IMR-90 (cell line): Measurements from ENCODE around the gene CCDC177. TPM values are rescaled to one million over a fixed set of nuclear protein-coding genes. Genes with fewer than 3 reads are reported as not detected.

Experiments used
- ATAC-seq: fragments of 200-7000 bp; cut with Tn5 transposase; 2 replicates; pipeline ENCODE4 v1.9.1; 2020; ENCODE audit warnings: low read depth, mild to moderate bottlenecking, moderate library complexity
- BruUV-seq: library from RNA; stranded (reverse); fragments of 400-500 nt; replicated peaks from 2 replicates; lab custom pipeline; 2021; lab: Mats Ljungman, UMichigan
- CTCF ChIA-PET: fragments of 300-600 bp; formaldehyde crosslinking; extraction: SDS; loops from one replicate; lab custom pipeline; 2021; ENCODE audit warnings: antibody characterized with exemption; lab: Yijun Ruan, JAX
- POLR2A ChIA-PET: fragments of 300-600 bp; sonication (Branson Sonifier 250); formaldehyde crosslinking; loops from one replicate; lab custom pipeline; 2022; ENCODE audit warnings: antibody characterized with exemption; ENCODE audit not compliant: unreplicated experiment; lab: Charles Lee
- DNase-seq: peaks from one replicate; pipeline ENCODE4 v3.0.0; 2013
- H2AFZ ChIP-seq: replicated peaks from 2 replicates; pipeline ENCODE3; 2013; ENCODE audit warnings: low read length, mild to moderate bottlenecking; ENCODE audit not compliant: poor library complexity
- H2AK5ac ChIP-seq: 2 replicates; pipeline ENCODE4 v1.6.1; 2013; ENCODE audit warnings: low read depth, low read length, inconsistent platforms
- H2AK9ac ChIP-seq: replicated peaks from 2 replicates; pipeline ENCODE3; 2013; ENCODE audit warnings: mild to moderate bottlenecking, low read depth, low read length, moderate library complexity; ENCODE audit not compliant: poor library complexity
- H2BK120ac ChIP-seq: 2 replicates; pipeline ENCODE4 v1.6.1; 2013; ENCODE audit warnings: low read depth, low read length, inconsistent platforms
- H2BK15ac ChIP-seq: 3 replicates; pipeline ENCODE4 v1.6.1; 2013; ENCODE audit warnings: low read depth, low read length, inconsistent platforms
- H2BK20ac ChIP-seq: 2 replicates; pipeline ENCODE4 v1.6.1; 2013; ENCODE audit warnings: low read depth, mild to moderate bottlenecking, inconsistent platforms, low read length, moderate library complexity
- H2BK5ac ChIP-seq: 2 replicates; pipeline ENCODE4 v1.6.1; 2013; ENCODE audit warnings: mild to moderate bottlenecking, low read depth, low read length, inconsistent platforms; ENCODE audit not compliant: poor library complexity, severe bottlenecking
- H3K14ac ChIP-seq: replicated peaks from 2 replicates; pipeline ENCODE4 v1.6.1; 2013; ENCODE audit warnings: low read depth, low read length, inconsistent platforms
- H3K18ac ChIP-seq: 2 replicates; pipeline ENCODE4 v1.6.1; 2013; ENCODE audit warnings: low read depth, low read length, control low read depth
- H3K23ac ChIP-seq: 2 replicates; pipeline ENCODE4 v1.6.1; 2013; ENCODE audit warnings: low read depth, low read length, inconsistent platforms
- H3K27ac ChIP-seq: 2 replicates; pipeline ENCODE4 v1.5.1; 2013; ENCODE audit warnings: mild to moderate bottlenecking, control low read depth, low read length; ENCODE audit not compliant: insufficient read depth
- H3K27me3 ChIP-seq: 2 replicates; pipeline ENCODE4 v1.6.1; 2013; ENCODE audit warnings: low read length; ENCODE audit not compliant: control insufficient read depth, insufficient read depth
- H3K36me3 ChIP-seq: 2 replicates; pipeline ENCODE4 v1.6.1; 2013; ENCODE audit warnings: low read length, mixed read lengths; ENCODE audit not compliant: control insufficient read depth, insufficient read depth
- H3K4ac ChIP-seq: 2 replicates; pipeline ENCODE4 v1.6.1; 2013; ENCODE audit warnings: low read depth, low read length, inconsistent platforms
- H3K4me1 ChIP-seq: 2 replicates; pipeline ENCODE4 v1.6.1; 2013; ENCODE audit warnings: low read length, mixed read lengths; ENCODE audit not compliant: control insufficient read depth, insufficient read depth
- H3K4me2 ChIP-seq: 2 replicates; pipeline ENCODE4 v1.6.1; 2013; ENCODE audit warnings: low read depth, mild to moderate bottlenecking, control low read depth, low read length, moderate library complexity
- H3K4me3 ChIP-seq: 2 replicates; pipeline ENCODE4 v1.5.1; 2013; ENCODE audit warnings: low read depth, mild to moderate bottlenecking, control low read depth, low read length, moderate library complexity; ENCODE audit not compliant: insufficient read depth
- H3K56ac ChIP-seq: 2 replicates; pipeline ENCODE4 v1.6.1; 2013; ENCODE audit warnings: low read length, inconsistent platforms; ENCODE audit not compliant: insufficient read depth; ENCODE audit errors: extremely low read depth
- H3K79me1 ChIP-seq, 2 experiments: 2 replicates each; pipeline ENCODE4 v1.6.1; 2013; ENCODE audit warnings: low read length in 2 of 2, inconsistent platforms in 1 of 2, low read depth in 1 of 2
- H3K9ac ChIP-seq: 2 replicates; pipeline ENCODE4 v1.6.1; 2013; ENCODE audit warnings: low read depth, low read length, control low read depth
- H3K9me1 ChIP-seq: 2 replicates; pipeline ENCODE4 v1.6.1; 2013; ENCODE audit warnings: low read length, inconsistent platforms; ENCODE audit not compliant: insufficient read depth
- H3K9me3 ChIP-seq: 2 replicates; pipeline ENCODE4 v1.6.1; 2013; ENCODE audit warnings: low read length; ENCODE audit not compliant: control insufficient read depth, insufficient read depth
- H4K20me1 ChIP-seq: 2 replicates; pipeline ENCODE4 v1.6.1; 2013; ENCODE audit warnings: low read length, inconsistent platforms; ENCODE audit not compliant: insufficient read depth
- H4K5ac ChIP-seq: 2 replicates; pipeline ENCODE4 v1.6.1; 2013; ENCODE audit warnings: mild to moderate bottlenecking, low read depth, low read length, control low read depth
- H4K8ac ChIP-seq, 2 experiments: 2 replicates each; pipeline ENCODE4 v1.6.1; 2013; ENCODE audit warnings: low read depth in 2 of 2, low read length in 2 of 2, control low read depth in 1 of 2, inconsistent platforms in 1 of 2
- H4K91ac ChIP-seq: 2 replicates; pipeline ENCODE4 v1.6.1; 2013; ENCODE audit warnings: low read depth, low read length, inconsistent platforms; ENCODE audit not compliant: insufficient read depth
- BHLHE40 ChIP-seq: fragments of 150-350 bp; IDR thresholded peaks from 2 replicates; pipeline ENCODE4 v1.6.1; 2016; ENCODE audit warnings: mild to moderate bottlenecking, low read depth, low read length
- CEBPB ChIP-seq: IDR thresholded peaks from 2 replicates; pipeline ENCODE4 v1.6.1; 2012; ENCODE audit warnings: low read depth, low read length, improper control_type of control experiment
- CHD1 ChIP-seq: IDR thresholded peaks from 2 replicates; pipeline ENCODE4 v1.6.1; 2012; ENCODE audit warnings: low read depth, low read length, improper control_type of control experiment
- CTCF ChIP-seq: conservative IDR thresholded peaks from 2 replicates; pipeline ENCODE4 v1.5.1; 2012; ENCODE audit warnings: mild to moderate bottlenecking, low read depth, low read length, improper control_type of control experiment
- ELK1 ChIP-seq: fragments of 150-350 bp; IDR thresholded peaks from 2 replicates; pipeline ENCODE4 v1.6.1; 2016; ENCODE audit warnings: low read depth, mild to moderate bottlenecking, low read length, moderate library complexity, borderline replicate concordance
- FOS ChIP-seq: fragments of 150-350 bp; IDR thresholded peaks from 2 replicates; pipeline ENCODE4 v1.6.1; 2016; ENCODE audit warnings: low read depth, low read length
- MAFK ChIP-seq: IDR thresholded peaks from 2 replicates; pipeline ENCODE4 v1.6.1; 2012; ENCODE audit warnings: low read depth, low read length, improper control_type of control experiment
- MAZ ChIP-seq: IDR thresholded peaks from 2 replicates; pipeline ENCODE4 v1.6.1; 2012; ENCODE audit warnings: low read depth, mild to moderate bottlenecking, low read length, improper control_type of control experiment, moderate library complexity, borderline replicate concordance
- MXI1 ChIP-seq: IDR thresholded peaks from 2 replicates; pipeline ENCODE4 v1.6.1; 2012; ENCODE audit warnings: low read depth, mild to moderate bottlenecking, low read length, moderate library complexity, borderline replicate concordance
- NFE2L2 ChIP-seq: fragments of 150-350 bp; IDR thresholded peaks from 2 replicates; pipeline ENCODE4 v1.6.1; 2016; ENCODE audit warnings: low read depth, mild to moderate bottlenecking, low read length
- POLR2A ChIP-seq: IDR thresholded peaks from 2 replicates; pipeline ENCODE4 v1.6.1; 2012; ENCODE audit warnings: mild to moderate bottlenecking, low read depth, low read length
- RAD21 ChIP-seq: IDR thresholded peaks from 2 replicates; pipeline ENCODE4 v1.6.1; 2012; ENCODE audit warnings: low read length, improper control_type of control experiment
- RCOR1 ChIP-seq: IDR thresholded peaks from 2 replicates; pipeline ENCODE4 v1.6.1; 2012; ENCODE audit warnings: mild to moderate bottlenecking, low read length, improper control_type of control experiment; ENCODE audit not compliant: insufficient replicate concordance
- RFX5 ChIP-seq: IDR thresholded peaks from 2 replicates; pipeline ENCODE4 v1.8.0; 2012; ENCODE audit warnings: low read depth, mild to moderate bottlenecking, low read length, moderate library complexity
- SMC3 ChIP-seq: fragments of 150-350 bp; IDR thresholded peaks from 2 replicates; pipeline ENCODE4 v1.6.1; 2016; ENCODE audit warnings: low read depth, mild to moderate bottlenecking, antibody characterized with exemption, low read length, moderate library complexity
- USF2 ChIP-seq: fragments of 150-350 bp; IDR thresholded peaks from 2 replicates; pipeline ENCODE4 v1.6.1; 2017; ENCODE audit warnings: mild to moderate bottlenecking, antibody characterized with exemption, low read length, low read depth
- WGBS, 2 experiments: methylation state at CpG; one replicate each; pipeline versions ENCODE4 v1.1.5 to v1.1.7; 2013; ENCODE audit warnings: missing lambda C conversion rate in 2 of 2; ENCODE audit not compliant: insufficient read length in 1 of 2; ENCODE audit errors: extremely low coverage in 2 of 2; 5-methylcytosine and 5-hydroxymethylcytosine counted together
- dilution Hi-C: fragments of 300-500 bp; cut with HindIII; formaldehyde crosslinking; loops from one replicate; pipeline ENCODE4 v1.14.3; 2018; ENCODE audit warnings: low sequenced_read_pairs; ENCODE audit not compliant: unreplicated experiment
- in situ Hi-C: fragments of 300-500 bp; cut with MboI; formaldehyde crosslinking; loops from 3 replicates; pipeline ENCODE4 v1.14.3; 2019; ENCODE audit warnings: low sequenced_read_pairs, inconsistent platforms, mixed read lengths
- intact Hi-C: fragments of 100-400 bp; cut with micrococcal nuclease; formaldehyde crosslinking; loops from 2 replicates; pipeline ENCODE4 v1.10.0; 2022
- polyA plus RNA-seq, 3 experiments: library from polyadenylated mRNA; depleted of rRNA; stranded (reverse); fragments of >200 nt; gene quantifications; 2 replicates each; pipeline ENCODE4 v1.2.3, GENCODE V29; 2012; ENCODE audit warnings: low replicate concordance in 1 of 3
- total RNA-seq: library from RNA; depleted of rRNA; stranded (reverse); fragments of >200 nt; gene quantifications from 2 replicates; pipeline ENCODE4 v1.2.3, GENCODE V29; 2012

Gene CCDC177
- total and polyA plus RNA-seq, 2 of the 4 experiments (the other 2 are of a cell fraction), result not detected

- Histone ChIP-seq H2AK5ac (no peak overlapping the region), H2BK20ac (no peak overlapping the region), H2BK15ac (no peak overlapping the region), H3K18ac (no peak overlapping the region), H2AK9ac (no peak overlapping the region), H3K27ac (no peak overlapping the region), H3K14ac (no peak overlapping the region), H3K4me3 (no peak overlapping the region), H3K27me3 (peaks cover 6% of the 10 kb centered on the region), H2BK120ac (no peak overlapping the region), H2AFZ (no peak overlapping the region), H3K23ac (no peak overlapping the region), H3K4me2 (no peak overlapping the region), H4K20me1 (no peaks in the 10 kb centered on the region), H3K4me1 (no peaks in the 10 kb centered on the region), H3K9ac (no peak overlapping the region), H3K36me3 (no peaks in the 10 kb centered on the region), H4K8ac (no peak overlapping the region), H3K4ac (no peak overlapping the region), H3K9me1 (0 out of 2 replicates have a peak, but pooled peaks cover 6% of the 10 kb centered on the region), H3K56ac (no peak overlapping the region), H3K79me1 (no peaks in the 10 kb centered on the region), H2BK5ac (no peak overlapping the region), H4K91ac (no peak overlapping the region), H4K5ac (no peak overlapping the region), H3K9me3 (no peaks in the 10 kb centered on the region)
- CTCF ChIA-PET, result interaction anchor here (2.8 kb wide), 1 partner anchor 141 kb away, joined by 9 read pairs; no protein-coding TSS in a partner anchor
- no peak for DNase-seq
- no peak for TF ChIP-seq RAD21
- TF ChIP-seq POLR2A, result no peak
- TF ChIP-seq USF2, result no peak
- TF ChIP-seq NFE2L2, result no peak
- TF ChIP-seq RFX5, result no peak
- TF ChIP-seq RCOR1, result no peak
- no peak for TF ChIP-seq CHD1
- no peak for TF ChIP-seq CEBPB
- no peak for TF ChIP-seq CTCF
- TF ChIP-seq MAZ, result no peak
- TF ChIP-seq FOS, result no peak
- no peak for TF ChIP-seq SMC3
- no peak for TF ChIP-seq BHLHE40
- TF ChIP-seq ELK1, result no peak
- no peak for TF ChIP-seq MAFK
- TF ChIP-seq MXI1, result no peak
- WGBS, 2 experiments, result no CpG with 5 or more reads among the region's 4 CpGs
- BruUV-seq, result no TSS peak
- dilution Hi-C loops, result no loop called here
- intact Hi-C loops, result no loop called here
- no peak for ATAC-seq
- POLR2A ChIA-PET, result no interaction called here
- in situ Hi-C loops, result loop anchor here (25.0 kb wide), 1 partner anchor 426 kb away; no protein-coding TSS in a partner anchor
Measured at GRCh38 chr14:69586404-69586803, 11.7 kb upstream of the CCDC177 start.
